ENCODE measurements around the gene AMOTL2.

Gene AMOTL2

DNA sequence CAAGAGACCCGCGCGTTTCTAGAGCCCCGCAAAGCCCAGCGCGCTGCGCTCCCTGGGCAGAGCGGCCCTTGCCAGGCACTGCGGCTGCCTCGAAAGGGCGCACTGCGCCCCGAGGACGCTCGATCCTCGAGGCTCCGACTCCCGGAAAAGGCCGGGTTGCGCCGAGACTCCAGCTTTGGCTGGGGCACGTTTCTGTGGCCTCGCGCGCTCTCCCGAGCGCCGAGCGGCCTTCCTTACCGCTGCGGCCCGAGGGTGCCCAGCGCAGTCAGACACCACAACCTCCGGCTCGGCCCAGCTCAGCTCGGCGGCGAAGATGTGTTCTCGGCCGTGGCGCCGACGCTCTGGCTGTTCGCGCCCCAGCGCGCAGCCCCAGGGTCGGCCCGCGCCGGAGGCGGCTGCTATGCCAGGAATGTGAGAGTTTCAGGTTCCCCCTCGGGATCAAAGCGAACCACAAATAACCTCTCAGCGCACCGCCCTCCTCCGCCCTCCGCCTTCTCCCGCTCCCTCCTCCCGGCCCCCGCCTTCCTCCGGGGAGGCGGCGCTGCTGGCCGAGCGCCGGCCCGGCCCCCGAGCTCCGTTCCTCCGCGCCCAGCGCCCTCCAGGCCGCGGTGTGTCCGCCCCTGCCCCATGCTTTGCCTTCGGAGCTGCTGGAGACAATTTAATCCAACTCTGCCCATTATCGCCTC is at the start of gene AMOTL2:
Gene AMOTL2 (minus strand): TSS at position 343 of the 686 bp plus-strand sequence. CDS start 3,014 bp downstream, outside the sequence.
- Mint-ChIP-seq H3K4me3 (peak within 1 kb of the TSS; percentile 84), H3K27me3 (peaks cover 26% of the 10 kb centered on the region), H3K36me3 (no peaks in the 10 kb centered on the region), H3K27ac (no peak within 1 kb of the TSS), H3K4me1 (ENCODE audit: low read depth) (peaks cover 12% of the 10 kb centered on the region), H3K9me3 (ENCODE audit: low read depth) (no peaks in the 10 kb centered on the region)

DNA sequence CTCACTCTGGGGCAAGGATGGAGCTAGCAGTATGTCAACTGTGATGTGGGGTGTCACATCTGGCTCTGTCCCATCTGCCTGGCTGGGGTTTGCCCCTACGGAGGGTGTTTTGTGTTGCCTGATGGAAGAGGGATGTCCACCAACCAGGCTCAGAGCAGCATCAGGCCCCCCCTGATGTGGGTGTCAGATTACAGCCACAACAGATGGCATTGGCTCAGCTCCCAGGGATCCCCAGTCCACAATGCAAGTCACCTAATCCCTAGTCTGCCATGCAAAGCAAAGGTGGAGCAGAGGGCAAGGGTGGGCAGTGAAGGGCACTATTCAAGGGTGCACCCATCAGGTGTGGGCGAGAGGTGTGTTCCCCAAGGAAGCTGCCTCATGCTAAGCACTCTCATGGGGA is 48.9 kb upstream of the AMOTL2 start:
- H3K4me3 Mint-ChIP-seq: no peak overlapping the region
- H3K27me3 Mint-ChIP-seq: no peaks in the 10 kb centered on the region
- no peaks in the 10 kb centered on the region for H3K9me3 Mint-ChIP-seq (ENCODE audit: low read depth)
- peaks cover 3% of the 10 kb centered on the region for H3K4me1 Mint-ChIP-seq (ENCODE audit: low read depth)
- H3K27ac Mint-ChIP-seq: no peak overlapping the region
- H3K36me3 Mint-ChIP-seq: no peaks in the 10 kb centered on the region

DNA sequence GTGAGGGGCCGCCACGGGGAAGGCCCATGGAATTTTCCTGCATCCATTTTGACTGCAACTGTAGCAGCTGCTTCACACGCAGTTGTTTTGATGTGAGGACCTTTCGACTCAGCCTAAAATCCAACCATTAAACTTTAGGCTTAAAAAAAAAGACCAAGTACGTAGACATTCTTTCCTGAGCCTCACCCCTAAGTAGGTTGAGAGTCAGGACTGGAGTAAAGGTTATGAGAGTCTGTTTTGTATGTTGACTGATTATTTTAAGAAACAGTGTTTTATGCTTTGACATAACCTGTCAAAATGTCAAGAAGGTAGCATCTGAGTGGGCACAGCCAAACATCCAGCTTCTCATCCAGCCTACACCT is 45.7 kb upstream of the AMOTL2 start:
- Mint-ChIP-seq H3K4me1 (ENCODE audit: low read depth) (peaks cover 3% of the 10 kb centered on the region), H3K9me3 (ENCODE audit: low read depth) (no peaks in the 10 kb centered on the region), H3K4me3 (no peak overlapping the region), H3K27ac (no peak overlapping the region), H3K36me3 (no peaks in the 10 kb centered on the region), H3K27me3 (no peaks in the 10 kb centered on the region)

DNA sequence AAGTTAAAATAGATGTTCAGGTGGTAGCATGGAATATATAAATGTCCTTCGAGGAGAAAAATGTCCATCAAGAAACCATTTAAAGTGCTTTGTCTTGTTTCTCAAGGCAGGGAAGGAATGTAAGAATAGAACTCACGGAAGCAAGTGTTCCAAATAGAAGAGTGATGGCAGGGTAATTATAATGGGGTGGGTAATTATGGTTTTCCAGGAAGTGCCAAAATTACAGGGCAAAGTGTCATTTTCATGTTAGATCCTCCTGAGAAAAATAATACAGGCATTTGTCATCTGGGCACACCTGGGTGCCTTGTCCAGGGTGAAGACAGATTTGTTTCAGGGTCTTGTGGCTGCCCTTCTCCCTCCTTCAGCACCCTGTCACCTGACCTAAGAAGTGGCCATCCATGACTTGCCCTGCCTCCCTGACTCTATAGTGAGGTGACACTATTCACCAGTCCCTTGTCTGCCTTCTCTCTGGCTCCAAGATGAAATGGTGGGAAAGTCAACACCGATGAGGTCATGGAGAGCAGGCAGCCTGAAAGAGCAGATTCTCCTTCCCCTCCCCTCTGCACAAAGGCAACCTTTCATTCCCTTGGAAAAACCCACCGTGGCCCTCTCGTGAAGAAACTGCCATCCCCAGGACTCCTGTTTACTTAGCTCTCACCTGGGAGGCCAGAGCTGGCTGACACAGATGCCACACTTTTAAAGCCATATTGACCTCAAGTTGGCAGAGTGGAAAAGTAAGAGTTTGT is 45.1 kb upstream of the AMOTL2 start:
- Mint-ChIP-seq H3K4me1 (ENCODE audit: low read depth) (peaks cover 3% of the 10 kb centered on the region), H3K27ac (no peak overlapping the region), H3K27me3 (no peaks in the 10 kb centered on the region), H3K4me3 (no peak overlapping the region), H3K36me3 (no peaks in the 10 kb centered on the region), H3K9me3 (ENCODE audit: low read depth) (no peaks in the 10 kb centered on the region)

DNA sequence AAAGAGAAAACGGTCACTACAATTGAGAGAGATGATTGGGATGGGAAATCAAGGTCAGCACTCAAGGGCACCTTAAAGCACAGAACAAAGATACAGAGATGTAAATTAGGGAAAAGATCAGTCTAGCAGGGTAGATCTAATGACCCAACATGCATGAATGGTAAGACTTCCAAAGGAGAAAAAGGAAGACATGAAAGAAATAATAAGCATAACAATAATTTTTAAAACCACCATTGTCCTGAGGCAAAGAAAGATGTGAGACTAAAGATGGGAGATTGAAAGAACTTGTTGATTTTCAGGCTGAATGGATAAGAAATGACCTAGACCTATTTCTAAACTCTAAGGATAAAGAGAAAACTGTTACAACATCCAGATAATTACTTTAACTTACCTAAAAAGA is 34.8 kb upstream of the AMOTL2 start:
- no peak overlapping the region for H3K4me3 Mint-ChIP-seq

DNA sequence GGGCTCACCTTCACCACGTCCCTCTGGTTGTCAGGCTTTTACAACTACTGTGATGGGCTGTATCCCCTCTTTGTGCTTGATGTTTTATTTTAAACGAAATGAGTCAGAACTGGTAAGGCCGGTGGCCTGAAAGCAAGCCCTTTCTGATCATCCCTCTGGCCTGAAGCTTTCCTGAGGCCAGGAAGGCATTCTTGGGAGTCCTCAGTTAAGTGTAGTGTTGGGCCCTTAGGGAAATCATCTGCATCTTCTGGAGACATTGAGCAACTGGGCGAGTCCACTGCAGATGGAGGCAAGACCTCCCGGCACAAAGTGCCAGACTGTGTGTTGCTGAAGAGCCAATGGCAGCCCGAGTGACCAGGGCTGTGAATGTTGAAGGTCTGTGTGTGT is 33.0 kb upstream of the AMOTL2 start:
- peaks cover 5% of the 10 kb centered on the region for H3K4me1 Mint-ChIP-seq (ENCODE audit: low read depth)
- H3K9me3 Mint-ChIP-seq (ENCODE audit: low read depth): peaks cover 8% of the 10 kb centered on the region
- no peak overlapping the region for H3K27ac Mint-ChIP-seq
- no peak overlapping the region for H3K4me3 Mint-ChIP-seq
- H3K27me3 Mint-ChIP-seq: peaks cover 40% of the 10 kb centered on the region
- peaks cover 3% of the 10 kb centered on the region for H3K36me3 Mint-ChIP-seq

More for the DNA sequence above, 34.8 kb upstream of the AMOTL2 start:
- Mint-ChIP-seq H3K36me3 (no peaks in the 10 kb centered on the region), H3K27me3 (peaks cover 36% of the 10 kb centered on the region), H3K4me1 (ENCODE audit: low read depth) (peaks cover 5% of the 10 kb centered on the region), H3K27ac (no peak overlapping the region), H3K9me3 (ENCODE audit: low read depth) (no peaks in the 10 kb centered on the region)

DNA sequence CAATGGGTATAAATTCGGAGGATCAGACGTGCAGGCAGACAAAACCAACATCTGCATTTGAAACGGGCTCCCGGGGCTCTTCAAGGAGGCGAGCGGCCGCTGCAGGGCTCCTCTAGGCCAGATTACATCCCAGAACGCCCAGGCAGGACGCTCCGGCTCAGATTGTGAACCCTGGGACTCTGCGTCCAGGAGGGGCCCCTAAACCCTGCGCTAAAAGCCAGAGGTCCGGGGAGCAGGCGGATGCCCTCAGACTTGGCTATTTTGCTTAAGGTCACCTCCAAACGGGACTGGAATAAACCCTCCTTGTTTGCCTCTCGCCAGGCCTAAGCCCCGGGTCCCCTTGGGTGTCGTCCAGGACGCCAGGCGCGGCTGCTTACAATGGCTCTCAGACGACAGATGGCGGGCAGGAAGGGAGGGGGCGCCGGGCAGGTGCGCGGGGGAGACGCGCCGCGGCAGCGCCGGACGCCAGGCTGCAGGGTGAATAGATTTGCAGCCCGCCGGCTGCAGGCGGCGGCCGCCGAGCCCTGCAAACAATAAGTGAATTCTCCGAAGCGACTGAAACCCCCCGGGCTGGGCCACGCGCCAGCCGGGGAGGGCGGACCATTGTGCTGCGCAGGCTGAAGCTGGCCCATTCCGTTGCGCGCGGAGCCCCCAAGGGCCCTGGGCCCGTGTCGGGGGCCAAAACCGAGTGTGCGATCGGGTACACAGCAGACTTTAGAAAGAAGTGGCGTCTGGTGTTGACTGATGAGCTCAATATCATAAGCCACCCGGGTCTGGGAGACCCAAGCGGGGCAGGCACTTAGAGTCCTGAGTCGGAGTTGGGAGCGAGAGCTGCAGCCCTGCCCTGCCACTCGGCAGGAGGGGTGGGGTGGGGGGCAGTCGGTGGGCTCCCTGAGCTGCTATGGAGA is 32.3 kb upstream of the AMOTL2 start:
- Mint-ChIP-seq H3K36me3 (peaks cover 3% of the 10 kb centered on the region), H3K4me1 (ENCODE audit: low read depth) (peaks cover 5% of the 10 kb centered on the region)

DNA sequence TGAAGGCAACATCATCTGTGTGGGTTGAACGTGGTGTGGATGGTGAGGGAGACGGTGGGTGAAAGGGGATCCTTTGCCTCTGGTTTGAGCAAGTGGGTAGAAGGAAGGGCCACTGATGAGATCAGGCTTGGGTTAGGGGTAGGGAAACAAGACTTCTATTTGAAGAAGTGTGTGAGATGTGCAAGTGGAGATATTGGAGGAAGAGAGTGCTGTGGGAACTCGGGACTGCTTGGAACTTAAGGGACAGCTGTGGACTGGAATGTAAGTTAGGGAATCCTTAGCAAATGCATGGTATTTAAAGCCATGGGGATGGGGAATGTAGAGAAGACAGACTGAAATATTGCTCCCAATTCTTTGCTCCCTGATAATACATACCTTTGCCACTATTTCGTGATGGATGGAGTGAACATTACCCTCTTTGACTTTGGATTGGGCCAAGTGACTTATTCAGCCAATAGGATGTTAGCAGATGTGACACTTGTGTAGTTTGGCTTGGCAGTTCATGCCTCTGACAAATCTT is 30.2 kb upstream of the AMOTL2 start:
- Mint-ChIP-seq H3K4me3 (no peak overlapping the region), H3K27ac (no peak overlapping the region), H3K27me3 (peaks cover 46% of the 10 kb centered on the region), H3K36me3 (peaks cover 3% of the 10 kb centered on the region), H3K4me1 (ENCODE audit: low read depth) (peaks cover 5% of the 10 kb centered on the region), H3K9me3 (ENCODE audit: low read depth) (peaks cover 12% of the 10 kb centered on the region)

More for the DNA sequence above, 32.3 kb upstream of the AMOTL2 start:
- Mint-ChIP-seq H3K9me3 (ENCODE audit: low read depth) (peaks cover 12% of the 10 kb centered on the region), H3K27me3 (peaks cover 40% of the 10 kb centered on the region), H3K27ac (no peak overlapping the region), H3K4me3 (peak overlapping the region; percentile 33)

DNA sequence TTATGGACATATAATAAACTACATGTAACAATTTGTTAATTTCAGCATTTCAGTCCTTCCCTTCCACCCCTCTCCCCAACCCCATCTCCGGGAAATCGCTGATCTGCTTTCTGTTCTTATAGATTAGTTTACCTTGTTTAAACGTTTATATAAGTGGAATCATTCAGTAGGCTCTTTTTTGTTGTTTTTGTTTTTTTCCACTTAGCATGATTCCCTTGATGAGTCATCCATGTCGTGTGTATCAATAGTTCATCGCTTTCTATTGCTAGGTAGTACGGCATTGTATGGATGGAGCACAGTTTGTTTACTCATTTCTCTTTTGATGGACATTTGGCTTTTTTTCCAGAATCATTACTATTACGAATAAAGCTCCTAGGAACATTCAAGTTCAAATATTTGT is 23.5 kb upstream of the AMOTL2 start:
- Mint-ChIP-seq H3K27ac (no peak overlapping the region), H3K27me3 (peaks cover 25% of the 10 kb centered on the region), H3K4me3 (no peak overlapping the region), H3K4me1 (ENCODE audit: low read depth) (no peaks in the 10 kb centered on the region), H3K9me3 (ENCODE audit: low read depth) (peaks cover 8% of the 10 kb centered on the region), H3K36me3 (no peaks in the 10 kb centered on the region)

DNA sequence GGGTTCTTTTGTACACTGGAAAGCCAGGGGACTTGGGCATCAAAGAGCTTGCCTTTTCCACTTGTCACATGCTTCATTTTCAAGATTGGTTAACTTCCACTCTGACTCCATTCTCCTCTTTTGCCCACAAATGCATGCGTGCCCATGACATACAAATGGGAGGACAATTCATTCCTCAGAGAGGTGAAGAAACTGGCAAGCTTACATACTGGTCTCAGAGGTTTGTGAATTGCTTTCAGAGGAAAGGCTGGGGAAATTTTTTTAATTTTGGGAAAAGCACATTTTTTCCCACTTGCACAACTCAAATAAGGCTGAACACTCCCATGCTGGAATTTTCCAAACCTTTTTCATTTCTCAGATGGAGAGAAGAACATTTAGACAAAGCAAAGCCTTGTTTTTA is 20.9 kb upstream of the AMOTL2 start:
- Mint-ChIP-seq H3K9me3 (ENCODE audit: low read depth) (no peaks in the 10 kb centered on the region), H3K4me3 (no peak overlapping the region), H3K27ac (no peak overlapping the region), H3K27me3 (peaks cover 18% of the 10 kb centered on the region), H3K4me1 (ENCODE audit: low read depth) (no peaks in the 10 kb centered on the region), H3K36me3 (no peaks in the 10 kb centered on the region)

DNA sequence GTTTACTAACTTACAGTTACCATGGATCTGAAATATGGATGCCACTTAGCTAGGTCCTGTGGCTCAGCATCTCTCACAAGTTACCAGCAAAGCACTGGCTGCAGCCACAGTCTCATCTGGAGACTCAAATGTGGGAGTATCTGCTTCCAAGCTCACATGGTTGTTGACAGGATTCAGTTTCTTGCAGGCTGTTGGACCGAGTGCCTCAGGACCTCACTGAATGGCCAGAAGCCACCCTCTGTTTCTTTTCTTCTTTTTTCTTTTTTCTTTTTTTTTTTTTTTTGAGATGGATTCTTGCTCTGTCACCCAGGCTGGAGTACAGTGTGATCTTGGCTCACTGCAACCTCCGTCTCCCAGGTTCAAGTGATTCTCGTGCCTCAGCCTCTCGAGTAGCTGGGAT is 20.1 kb upstream of the AMOTL2 start:
- H3K4me1 Mint-ChIP-seq (ENCODE audit: low read depth): no peaks in the 10 kb centered on the region
- H3K36me3 Mint-ChIP-seq: no peaks in the 10 kb centered on the region
- H3K27me3 Mint-ChIP-seq: peaks cover 14% of the 10 kb centered on the region
- H3K27ac Mint-ChIP-seq: no peak overlapping the region
- no peak overlapping the region for H3K4me3 Mint-ChIP-seq
- H3K9me3 Mint-ChIP-seq (ENCODE audit: low read depth): no peaks in the 10 kb centered on the region

DNA sequence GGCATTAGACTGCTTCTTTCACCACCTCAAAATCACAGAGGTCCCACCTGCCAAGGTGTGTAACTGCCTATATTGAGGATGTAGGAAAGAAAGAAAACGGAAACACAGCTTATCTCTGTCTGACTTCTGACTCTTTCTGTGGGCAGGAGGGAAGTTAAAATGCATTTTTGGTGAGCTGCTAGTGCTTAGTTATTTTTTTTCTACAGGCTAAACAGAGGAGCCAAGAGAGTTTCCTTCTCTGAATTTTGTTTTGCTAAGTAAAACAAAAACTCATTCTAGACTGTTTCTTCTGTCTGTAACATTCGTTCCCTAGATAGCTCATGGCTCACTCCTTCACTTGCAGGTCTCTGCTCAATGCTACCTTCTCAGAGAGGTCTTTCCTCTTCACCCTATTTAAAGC is 18.8 kb upstream of the AMOTL2 start:
- H3K4me3 Mint-ChIP-seq: no peak overlapping the region
- no peaks in the 10 kb centered on the region for H3K4me1 Mint-ChIP-seq (ENCODE audit: low read depth)
- no peaks in the 10 kb centered on the region for H3K36me3 Mint-ChIP-seq
- H3K9me3 Mint-ChIP-seq (ENCODE audit: low read depth): no peaks in the 10 kb centered on the region
- H3K27me3 Mint-ChIP-seq: peaks cover 21% of the 10 kb centered on the region
- H3K27ac Mint-ChIP-seq: no peak overlapping the region

DNA sequence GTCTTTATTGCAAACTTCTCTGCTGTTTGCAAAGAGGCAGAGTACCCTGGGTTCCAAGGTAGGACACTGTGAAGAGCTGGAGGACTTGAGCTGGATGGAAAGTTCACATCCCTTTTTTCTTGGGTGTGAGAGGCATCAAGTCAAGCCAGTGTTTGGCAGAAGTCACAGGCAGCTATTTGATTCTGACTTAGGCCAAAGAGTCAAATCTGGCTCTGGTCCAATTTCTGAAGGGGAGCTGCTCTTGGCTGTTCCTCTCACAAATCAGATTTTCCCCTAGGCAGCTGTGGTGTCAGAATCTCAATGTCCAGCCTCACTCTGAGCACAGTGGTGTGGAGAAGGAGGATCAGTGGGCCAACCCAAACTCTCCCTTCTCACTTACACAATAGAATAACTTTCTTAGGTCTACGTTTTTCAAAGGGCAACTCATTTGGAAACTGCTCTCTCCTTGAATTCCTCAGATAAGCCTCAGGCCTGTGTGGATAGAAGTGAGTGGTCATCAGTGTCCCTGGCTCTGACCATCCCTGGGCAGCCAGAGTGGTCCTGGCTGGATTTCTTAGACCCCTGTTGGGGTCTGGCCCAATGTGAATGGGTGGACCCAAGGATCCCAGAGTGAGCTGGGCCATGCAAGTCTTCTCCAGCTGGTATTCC is 18.2 kb upstream of the AMOTL2 start:
- no peaks in the 10 kb centered on the region for H3K4me1 Mint-ChIP-seq (ENCODE audit: low read depth)
- H3K9me3 Mint-ChIP-seq (ENCODE audit: low read depth): no peaks in the 10 kb centered on the region
- H3K27ac Mint-ChIP-seq: no peak overlapping the region
- H3K36me3 Mint-ChIP-seq: no peaks in the 10 kb centered on the region
- H3K27me3 Mint-ChIP-seq: peaks cover 21% of the 10 kb centered on the region
- no peak overlapping the region for H3K4me3 Mint-ChIP-seq

DNA sequence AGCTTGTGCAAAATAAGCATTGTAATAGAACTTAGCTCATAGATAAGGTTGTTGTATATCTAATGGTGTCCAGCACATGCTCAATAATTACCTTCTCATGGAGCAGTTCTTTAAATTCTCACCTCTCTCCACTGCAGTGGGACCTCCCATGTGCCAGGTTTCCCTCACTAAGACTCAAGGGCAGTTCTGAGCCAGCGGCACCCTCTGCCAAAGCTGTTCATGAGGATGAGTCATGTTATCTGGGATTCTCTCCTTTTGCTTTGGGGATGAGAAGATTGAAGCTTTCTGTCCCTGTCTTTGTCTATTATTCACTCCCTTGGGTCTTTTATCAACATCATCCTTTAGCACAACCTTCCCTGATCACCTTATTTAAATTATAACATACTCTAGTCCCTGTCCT is 15.6 kb upstream of the AMOTL2 start:
- H3K27me3 Mint-ChIP-seq: peaks cover 20% of the 10 kb centered on the region
- no peak overlapping the region for H3K27ac Mint-ChIP-seq
- no peak overlapping the region for H3K4me3 Mint-ChIP-seq
- H3K36me3 Mint-ChIP-seq: no peaks in the 10 kb centered on the region
- H3K4me1 Mint-ChIP-seq (ENCODE audit: low read depth): no peaks in the 10 kb centered on the region
- H3K9me3 Mint-ChIP-seq (ENCODE audit: low read depth): no peaks in the 10 kb centered on the region
